Hepatocyte (in vitro differentiated cells): Measurements from ENCODE around the gene TSN.

Experiments used
- CTCF ChIP-seq: fragments of 200-600 bp; sonication (generic); IDR thresholded peaks from 2 replicates; pipeline ENCODE4 v1.5.1; 2016; ENCODE audit warnings: antibody characterized with exemption, mild to moderate bottlenecking; ENCODE audit not compliant: poor library complexity
- EZH2 ChIP-seq: fragments of 200-600 bp; sonication (generic); IDR thresholded peaks from 2 replicates; pipeline ENCODE4 v1.6.1; 2016; ENCODE audit warnings: antibody characterized with exemption, mild to moderate bottlenecking, borderline replicate concordance

GRCh38 chr2:121777699-121778058 lies 22.2 kb downstream of the TSN start:
- no peak for TF ChIP-seq CTCF
- TF ChIP-seq EZH2, result no peak
